Esophagus muscularis mucosa (tissue), 4 donors: ENCODE measurements around the gene FSD1L.

ENCODE experiments used
- CTCF ChIP-seq, 3 experiments: fragments of 200-600 bp in 2 of 3; fragments of 450-650 bp in 1 of 3; sonication (generic) in 2 of 3; IDR thresholded peaks; one replicate each; pipeline ENCODE4 v1.5.1; 2017 to 2019; ENCODE audit warnings: antibody characterized with exemption in 3 of 3, mild to moderate bottlenecking in 2 of 3, moderate library complexity in 1 of 3
- EP300 ChIP-seq: sonication (generic); formaldehyde crosslinking; IDR thresholded peaks from one replicate; pipeline ENCODE4 v1.6.1; 2017; ENCODE audit warnings: antibody characterized with exemption
- POLR2A ChIP-seq: fragments of 450-650 bp; IDR thresholded peaks from one replicate; pipeline ENCODE4 v1.6.1; 2017; ENCODE audit warnings: antibody characterized with exemption, moderate library complexity, mild to moderate bottlenecking, low read depth
- POLR2AphosphoS5 ChIP-seq, 2 donors: sonication (generic); formaldehyde crosslinking; IDR thresholded peaks; one replicate each; pipeline ENCODE4 v1.6.1; 2017; ENCODE audit warnings: antibody characterized with exemption in 2 of 2

GRCh38 chr9:105503881-105504280 is 56.0 kb downstream of the FSD1L start:
- no peak for TF ChIP-seq POLR2A
- TF ChIP-seq CTCF (IDR thresholded peaks at IDR 0.05) = no peak
- TF ChIP-seq EP300 = no peak
- no peak for TF ChIP-seq POLR2AphosphoS5 (IDR thresholded peaks at IDR 0.05)
